Activated CD8-positive, alpha-beta T cell treated with anti-CD3 and anti-CD28 coated beads, Interleukin-2, amount 10 ng/mL, durations not matched to agents 7 days and 5 days (primary cell): Measurements from ENCODE around the gene KIF5B. TPM values are rescaled to one million over a fixed set of nuclear protein-coding genes. Genes with fewer than 3 reads are reported as not detected.
"Not testable (repeated sequence)": the region's sequence is repeated elsewhere in the genome, so short reads cannot be mapped to it uniquely, and the experiment has no call there.

ENCODE experiments used
- ATAC-seq: fragments of 150-1000 bp; cut with Tn5 transposase; one replicate; pipeline ENCODE4 v1.10.0; 2021; ENCODE audit warnings: moderate library complexity
- CTCF ChIA-PET: fragments of 350-600 bp; sonication (Branson Sonifier 250); formaldehyde crosslinking; loops from one replicate; lab custom pipeline; 2021; ENCODE audit warnings: antibody characterized with exemption; lab: Charles Lee
- POLR2A ChIA-PET: fragments of 350-600 bp; sonication (Branson Sonifier 250); formaldehyde crosslinking; loops from one replicate; lab custom pipeline; 2021; ENCODE audit warnings: antibody characterized with exemption; lab: Charles Lee
- DNase-seq: peaks from one replicate; pipeline ENCODE4 v3.0.0-alpha.2; 2020
- H3K27ac Mint-ChIP-seq: one replicate; pipeline ENCODE4 v1.8.0; 2021; ENCODE audit warnings: mild to moderate bottlenecking, mixed read lengths
- H3K27me3 Mint-ChIP-seq: one replicate; pipeline ENCODE4 v1.8.0; 2021; ENCODE audit warnings: low read depth, mixed read lengths
- H3K36me3 Mint-ChIP-seq: one replicate; pipeline ENCODE4 v1.8.0; 2021; ENCODE audit warnings: low read depth, mixed read lengths
- H3K4me1 Mint-ChIP-seq: one replicate; pipeline ENCODE4 v1.8.0; 2021; ENCODE audit warnings: low read depth, mixed read lengths
- H3K4me3 Mint-ChIP-seq: one replicate; pipeline ENCODE4 v1.8.0; 2021; ENCODE audit warnings: mild to moderate bottlenecking, mixed read lengths
- H3K9me3 Mint-ChIP-seq: one replicate; pipeline ENCODE4 v1.8.0; 2022; ENCODE audit warnings: mixed read lengths; ENCODE audit not compliant: insufficient read depth
- total RNA-seq, 2 experiments: library from RNA; stranded (reverse); gene quantifications; one replicate each; pipeline ENCODE4 v1.2.3, GENCODE V29; 2021

The KIF5B gene
- 10 to 100 TPM; 57.8 to 61.5 TPM for total RNA-seq

DNA sequence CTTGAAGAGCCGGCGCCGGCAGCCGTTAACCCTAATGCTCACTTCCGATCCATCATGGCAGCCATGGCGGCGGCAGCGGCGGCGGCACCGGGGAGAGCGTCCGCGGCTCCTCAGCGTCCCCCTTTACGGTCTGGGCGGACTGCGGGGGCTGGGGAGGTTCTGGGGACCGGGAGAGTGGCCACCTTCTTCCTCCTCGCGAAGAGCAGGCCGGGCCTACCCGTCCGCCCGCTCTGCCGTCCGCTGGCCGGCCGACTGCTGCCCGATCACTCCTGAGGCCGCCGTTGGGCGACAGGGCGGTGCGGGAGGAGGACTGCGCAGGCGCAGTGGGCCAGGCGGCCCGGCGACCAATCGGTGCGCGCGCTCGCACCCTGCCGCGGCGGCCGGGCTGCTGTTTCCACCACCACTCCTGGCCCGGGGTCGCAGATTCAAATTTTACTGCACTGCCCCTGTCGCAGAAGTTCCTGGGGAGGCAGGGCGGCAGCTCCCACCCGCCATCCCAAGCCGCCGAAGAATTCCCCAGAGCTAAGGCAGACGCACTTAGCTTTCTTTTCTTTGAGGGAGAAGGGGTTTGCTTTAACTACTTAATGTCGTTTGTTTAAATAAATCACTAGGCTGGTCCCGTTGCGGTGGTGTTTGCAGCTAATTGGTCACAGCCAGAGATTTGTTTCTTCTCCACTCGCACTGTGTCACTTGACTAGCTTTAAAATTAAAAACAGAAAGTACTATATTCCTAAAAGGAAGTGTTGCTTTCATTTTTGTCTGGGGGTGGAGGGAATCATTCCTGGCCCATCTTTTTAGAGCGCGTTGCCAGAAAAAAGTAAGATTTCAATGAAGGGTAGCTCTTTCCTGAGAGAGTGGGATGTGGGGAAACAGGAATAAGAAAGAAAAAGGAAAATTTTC lies at the start of gene KIF5B:
KIF5B (minus strand) TSS at position 290 of the 900 bp plus-strand sequence. CDS start 452 bp downstream, outside the sequence.
- H3K36me3 Mint-ChIP-seq, result peaks cover 23% of the 10 kb centered on the region

DNA sequence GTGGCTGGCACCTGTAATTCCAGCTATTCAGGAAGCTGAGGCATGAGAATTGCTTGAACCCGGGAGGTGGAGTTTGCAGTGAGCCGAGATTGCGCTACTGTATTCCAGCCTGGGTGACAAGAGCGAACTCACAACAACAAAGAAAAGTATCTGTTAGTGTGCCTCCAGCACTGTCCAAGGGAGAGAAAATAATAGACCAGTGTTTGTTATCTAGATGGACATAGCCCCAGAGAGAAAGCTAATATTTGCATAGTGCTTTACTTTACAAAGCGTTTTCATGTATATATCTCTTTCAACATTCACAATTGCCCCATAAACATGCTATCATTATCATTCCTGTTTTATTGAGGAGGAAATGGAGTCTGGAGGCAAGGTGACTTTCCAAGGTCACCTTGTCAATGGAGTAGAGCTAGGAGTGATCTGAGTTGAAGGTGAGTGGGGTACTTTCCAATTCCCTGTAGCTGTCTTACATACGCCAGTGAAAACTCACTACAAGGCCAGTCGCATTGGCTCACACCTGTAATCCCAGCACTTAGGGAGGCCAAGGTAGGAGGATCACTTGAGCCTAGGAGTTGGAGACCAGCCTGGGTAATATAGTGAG lies 49.7 kb upstream of the KIF5B start:
- POLR2A ChIA-PET, result no interaction called here
- Mint-ChIP-seq H3K4me3 (no peak overlapping the region), H3K36me3 (no peaks in the 10 kb centered on the region), H3K27me3 (peaks cover 3% of the 10 kb centered on the region), H3K9me3 (no peaks in the 10 kb centered on the region), H3K4me1 (no peaks in the 10 kb centered on the region), H3K27ac (no peak overlapping the region)
- ATAC-seq, result no peak
- CTCF ChIA-PET, result no interaction called here
- no peak for DNase-seq

More for the DNA sequence above, at the start of gene KIF5B:
- Mint-ChIP-seq H3K9me3 (no peaks in the 10 kb centered on the region), H3K27ac (peak within 1 kb of the TSS; percentile 97), H3K4me1 (peaks cover 38% of the 10 kb centered on the region), H3K27me3 (no peaks in the 10 kb centered on the region), H3K4me3 (peak within 1 kb of the TSS; percentile 97)
- ChIA-PET POLR2A (interaction anchor here (0.7 to 0.9 kb wide), 2 partner anchors 17 to 150 kb away, joined by 3 read pairs; no protein-coding TSS in a partner anchor), CTCF (interaction anchor here (1.7 kb wide), 1 partner anchor 195 kb away, joined by 4 read pairs; no protein-coding TSS in a partner anchor)
- DNase-seq (peak; percentile 87), ATAC-seq (peak; percentile 88)

DNA sequence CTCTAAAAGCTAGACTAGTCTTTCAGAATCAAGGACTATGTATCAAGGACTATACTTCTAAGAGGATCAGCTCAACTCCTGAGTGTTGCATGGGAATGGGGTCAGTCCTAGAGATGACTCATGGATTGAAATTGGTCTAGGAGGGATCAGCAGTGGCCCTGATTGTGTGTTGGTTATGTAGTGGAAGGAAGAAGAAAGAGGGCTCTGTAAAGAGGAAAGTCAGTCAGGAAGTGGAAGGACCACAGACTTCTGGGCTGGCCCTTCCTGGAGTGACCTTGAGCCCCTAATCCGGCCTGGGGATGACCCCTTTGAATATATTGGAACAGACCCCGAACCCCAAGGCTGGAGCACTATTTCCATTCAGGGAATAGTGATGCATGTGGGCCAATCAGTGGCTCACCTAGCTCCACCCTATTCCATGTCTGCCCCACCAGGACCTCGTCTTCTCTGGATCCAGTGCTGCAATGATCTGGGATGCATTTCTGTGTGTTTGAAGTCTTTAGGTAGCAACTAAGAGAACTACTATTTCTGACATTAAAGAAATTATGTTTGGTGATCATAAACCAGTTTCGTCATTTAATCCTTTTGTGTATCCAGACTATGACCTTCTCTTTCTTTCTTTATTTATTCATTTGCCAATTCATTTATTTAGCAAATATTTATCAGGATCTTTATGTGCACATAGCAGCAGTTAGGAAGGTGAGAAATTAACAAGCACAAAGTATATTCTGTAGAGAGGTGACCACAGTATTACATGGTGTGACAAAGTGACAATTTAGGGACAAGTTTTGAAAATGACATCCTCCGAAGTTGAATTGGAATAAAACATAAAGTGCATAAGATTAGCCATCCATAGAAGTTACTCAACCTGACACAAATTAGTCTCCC lies 48.6 kb upstream of the KIF5B start:
- Mint-ChIP-seq H3K27me3 (peaks cover 3% of the 10 kb centered on the region), H3K27ac (no peak overlapping the region), H3K4me1 (no peaks in the 10 kb centered on the region), H3K4me3 (no peak overlapping the region), H3K36me3 (no peaks in the 10 kb centered on the region), H3K9me3 (no peaks in the 10 kb centered on the region)
- ATAC-seq, result no peak
- POLR2A ChIA-PET, result no interaction called here
- CTCF ChIA-PET, result no interaction called here
- no peak for DNase-seq

DNA sequence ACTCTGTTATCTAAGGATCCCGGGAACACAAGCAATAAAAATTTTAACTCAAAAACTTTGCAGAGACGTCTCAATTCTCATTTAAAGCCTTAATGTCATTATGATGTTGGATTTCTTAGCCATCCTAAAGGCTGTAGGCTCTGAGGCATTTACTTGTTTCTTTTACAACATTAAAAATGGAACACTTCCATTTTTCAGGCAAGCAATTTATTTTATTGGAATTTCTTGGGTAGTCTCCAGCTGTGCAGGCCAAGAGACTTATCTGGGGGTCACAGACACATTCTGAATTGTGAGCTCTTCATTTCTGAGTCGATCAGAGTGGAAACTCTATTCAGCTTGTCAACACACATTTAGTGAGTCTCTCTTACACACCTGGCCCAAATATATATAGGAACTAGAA lies 48.0 kb upstream of the KIF5B start:
- Mint-ChIP-seq H3K36me3 (no peaks in the 10 kb centered on the region), H3K4me1 (no peaks in the 10 kb centered on the region), H3K9me3 (no peaks in the 10 kb centered on the region), H3K27ac (no peak overlapping the region), H3K4me3 (no peak overlapping the region), H3K27me3 (peaks cover 3% of the 10 kb centered on the region)
- ATAC-seq (no peak), DNase-seq (no peak)
- ChIA-PET CTCF (no interaction called here), POLR2A (no interaction called here)

DNA sequence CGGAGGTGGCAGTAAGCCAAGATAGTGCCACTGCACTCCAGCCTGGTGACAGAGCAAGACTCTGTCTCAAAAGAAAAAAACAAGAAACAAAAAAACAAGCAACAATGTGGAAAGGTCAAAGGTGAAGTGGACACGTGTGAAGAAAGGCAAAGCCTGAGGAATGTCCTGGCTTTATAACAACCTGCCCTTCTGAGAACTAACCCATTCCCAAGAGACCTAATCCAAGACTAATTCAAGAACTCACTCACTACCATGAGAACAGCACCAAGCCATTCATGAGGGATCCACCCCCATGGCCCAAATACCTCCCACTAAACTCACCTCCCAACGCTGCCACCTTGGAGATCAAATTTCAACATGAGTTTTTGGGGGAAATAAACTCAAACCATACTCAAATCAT lies 47.5 kb upstream of the KIF5B start:
- H3K4me1 Mint-ChIP-seq, result no peaks in the 10 kb centered on the region
- CTCF ChIA-PET, result no interaction called here
- H3K27me3 Mint-ChIP-seq, result peaks cover 3% of the 10 kb centered on the region

DNA sequence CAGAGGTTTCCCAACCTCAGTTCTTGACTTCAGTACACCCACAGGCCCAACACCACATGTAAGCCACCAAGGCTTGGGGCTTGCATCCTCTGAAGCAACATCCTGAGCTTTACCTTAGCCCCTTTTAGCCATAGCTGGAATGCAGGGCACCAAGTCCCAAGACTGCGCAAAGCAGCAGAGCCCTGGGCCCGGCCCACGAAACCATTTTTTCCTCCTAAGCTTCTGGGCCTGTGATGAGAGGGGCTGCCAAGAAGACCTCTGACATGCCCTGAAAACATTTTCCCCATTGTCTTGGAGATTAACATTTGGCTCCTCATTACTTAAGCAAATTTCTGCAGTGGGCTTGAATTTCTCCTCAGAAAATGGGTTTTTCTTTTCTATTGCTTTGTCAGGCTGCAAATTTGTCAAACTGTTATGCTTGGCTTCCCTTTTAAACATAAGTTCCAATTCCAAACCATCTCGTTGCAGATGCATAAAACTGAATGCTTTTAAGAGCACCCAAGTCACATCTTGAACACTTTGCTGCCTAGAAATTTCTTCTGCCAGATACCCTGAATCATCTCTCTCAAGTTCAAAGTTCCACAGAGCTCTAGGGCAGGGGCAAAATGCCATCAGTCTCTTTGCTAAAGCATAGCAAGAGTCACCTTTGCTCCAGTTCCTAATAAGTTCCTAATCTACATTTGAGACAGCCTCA lies 42.5 kb upstream of the KIF5B start:
- CTCF ChIA-PET, H3K36me3 Mint-ChIP-seq, POLR2A ChIA-PET: not testable (repeated sequence)

More for the DNA sequence above, 47.5 kb upstream of the KIF5B start:
- POLR2A ChIA-PET, result no interaction called here
- ATAC-seq, result no peak
- no peak for DNase-seq
- no peak overlapping the region for H3K4me3 Mint-ChIP-seq
- H3K36me3 Mint-ChIP-seq, result no peaks in the 10 kb centered on the region
- peaks cover 5% of the 10 kb centered on the region for H3K9me3 Mint-ChIP-seq
- H3K27ac Mint-ChIP-seq, result no peak overlapping the region

DNA sequence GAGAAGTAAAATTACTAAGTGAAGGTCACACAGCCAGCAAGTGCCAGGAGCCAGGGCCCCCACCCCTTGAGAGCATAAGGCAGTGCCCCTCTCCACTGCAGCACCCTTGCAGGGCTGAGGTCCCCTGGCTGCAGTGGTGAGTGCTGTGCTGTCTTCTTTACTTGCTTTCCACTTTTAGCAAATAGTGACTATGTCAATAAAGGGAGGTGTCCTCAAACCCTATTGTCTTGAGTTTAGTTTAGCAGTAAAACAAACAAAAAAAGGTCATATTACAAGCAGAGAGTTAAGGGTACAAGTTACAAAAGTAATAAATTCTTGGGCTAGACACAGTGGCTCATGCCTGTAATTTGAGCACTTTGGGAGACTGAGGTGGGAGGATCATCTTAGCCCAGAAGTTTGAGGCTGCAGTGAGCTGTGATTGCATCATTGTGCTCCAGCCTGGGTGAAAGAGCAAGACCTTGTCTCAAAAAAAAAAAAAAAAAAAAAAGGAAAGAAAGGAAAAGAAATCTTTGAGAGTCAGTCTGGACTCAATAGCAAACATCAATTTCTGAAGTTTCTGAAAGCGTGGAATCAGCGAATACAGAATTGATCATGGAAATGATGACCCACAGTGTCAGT lies 39.0 kb upstream of the KIF5B start:
- Mint-ChIP-seq H3K9me3 (peaks cover 5% of the 10 kb centered on the region), H3K27ac (no peak overlapping the region), H3K4me1 (no peaks in the 10 kb centered on the region), H3K4me3 (no peak overlapping the region), H3K36me3 (no peaks in the 10 kb centered on the region), H3K27me3 (peaks cover 5% of the 10 kb centered on the region)
- ChIA-PET POLR2A (no interaction called here), CTCF (no interaction called here)
- no peak for DNase-seq
- ATAC-seq, result no peak

More for the DNA sequence above, 42.5 kb upstream of the KIF5B start:
- H3K27me3 Mint-ChIP-seq, H3K4me3 Mint-ChIP-seq, H3K27ac Mint-ChIP-seq, H3K9me3 Mint-ChIP-seq, ATAC-seq, H3K4me1 Mint-ChIP-seq, DNase-seq: not testable (repeated sequence)

DNA sequence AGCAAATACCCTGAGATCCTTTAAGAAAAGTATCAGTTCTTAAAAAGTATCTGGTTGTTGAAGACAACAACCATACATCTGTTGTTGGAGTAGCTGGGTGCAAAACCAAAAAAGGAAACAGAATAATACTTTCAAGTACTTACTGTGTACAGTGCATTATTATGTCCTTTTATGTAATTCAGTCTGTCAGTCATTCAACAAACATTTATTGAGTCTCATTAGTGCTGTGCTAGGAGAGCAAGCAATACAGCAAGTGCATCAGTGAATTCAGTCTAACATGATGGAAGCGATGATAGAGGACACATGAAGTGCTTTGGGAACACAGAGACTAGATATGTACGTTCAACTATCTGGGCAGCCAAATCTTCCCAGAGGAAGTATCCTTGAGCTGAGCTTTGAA lies 37.4 kb upstream of the KIF5B start:
- CTCF ChIA-PET, result no interaction called here
- Mint-ChIP-seq H3K36me3 (no peaks in the 10 kb centered on the region), H3K27me3 (peaks cover 7% of the 10 kb centered on the region), H3K4me1 (no peaks in the 10 kb centered on the region), H3K9me3 (no peaks in the 10 kb centered on the region), H3K27ac (no peak overlapping the region), H3K4me3 (no peak overlapping the region)
- no peak for DNase-seq
- POLR2A ChIA-PET, result no interaction called here
- ATAC-seq, result no peak

DNA sequence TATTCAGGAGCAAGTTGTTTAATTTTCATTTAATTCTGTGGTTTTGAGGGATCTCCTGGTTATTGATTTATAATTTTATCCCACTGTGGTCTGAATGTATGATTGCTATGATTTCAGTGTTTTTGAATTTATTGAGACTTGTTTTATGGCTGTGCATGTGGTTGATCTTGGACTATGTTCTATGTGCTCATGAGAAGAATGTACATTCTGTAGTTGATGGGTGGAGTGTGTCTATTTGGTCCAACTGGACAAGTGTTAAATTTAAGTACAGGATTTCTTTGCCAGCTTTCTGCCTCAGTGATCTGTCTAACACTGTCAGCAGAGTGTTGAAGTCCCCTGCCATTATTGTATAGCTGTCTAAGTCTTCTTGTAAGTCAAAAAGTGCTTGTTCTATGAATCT lies 34.8 kb upstream of the KIF5B start:
- DNase-seq (no peak), ATAC-seq (no peak)
- no peaks in the 10 kb centered on the region for H3K9me3 Mint-ChIP-seq
- no peaks in the 10 kb centered on the region for H3K4me1 Mint-ChIP-seq
- CTCF ChIA-PET, result no interaction called here
- no peak overlapping the region for H3K4me3 Mint-ChIP-seq
- no peak overlapping the region for H3K27ac Mint-ChIP-seq
- H3K36me3 Mint-ChIP-seq, result no peaks in the 10 kb centered on the region
- POLR2A ChIA-PET, result no interaction called here
- peaks cover 9% of the 10 kb centered on the region for H3K27me3 Mint-ChIP-seq

DNA sequence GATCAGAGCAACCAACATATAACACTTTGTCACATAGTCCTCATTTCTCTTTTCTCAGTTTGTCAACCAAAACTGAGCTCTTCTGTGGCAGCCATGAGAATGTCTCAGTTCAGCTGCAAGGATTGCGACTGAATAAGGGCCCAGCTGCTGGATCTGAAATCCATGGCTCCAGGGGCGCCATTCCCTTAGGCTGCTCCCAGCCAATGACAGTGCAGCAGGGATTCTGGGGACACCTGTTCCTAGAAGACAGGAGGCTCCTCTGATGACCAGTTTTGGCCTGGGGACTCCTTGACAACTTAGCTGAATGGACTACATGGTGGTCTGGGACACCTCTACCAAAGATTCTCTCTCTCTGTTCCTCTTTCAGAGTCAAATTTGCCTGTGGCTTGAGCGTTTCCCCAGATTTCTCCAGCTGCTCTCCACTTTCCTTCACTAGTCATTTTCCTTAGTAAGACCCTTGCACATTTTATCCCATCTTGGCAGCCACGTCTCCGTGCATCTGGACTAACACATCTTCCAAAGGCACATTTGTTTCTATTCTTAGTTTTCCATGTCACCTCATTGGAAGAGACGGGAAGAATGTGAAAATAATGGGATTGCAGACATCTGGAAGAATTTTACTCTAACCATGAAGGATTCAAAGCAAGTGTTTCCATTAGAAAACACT lies 28.1 kb upstream of the KIF5B start:
- CTCF ChIA-PET, result no interaction called here
- H3K36me3 Mint-ChIP-seq, result no peaks in the 10 kb centered on the region
- POLR2A ChIA-PET, result no interaction called here

More for the DNA sequence above, 28.1 kb upstream of the KIF5B start:
- Mint-ChIP-seq H3K27ac (no peak overlapping the region), H3K9me3 (no peaks in the 10 kb centered on the region), H3K4me3 (no peak overlapping the region), H3K27me3 (peaks cover 2% of the 10 kb centered on the region), H3K4me1 (no peaks in the 10 kb centered on the region)
- no peak for DNase-seq
- no peak for ATAC-seq
